CD1c-positive myeloid dendritic cell (primary cell): ENCODE results near the gene KIF5A.
"Not testable (repeated sequence)": the region's sequence is repeated elsewhere in the genome, so short reads cannot be mapped to it uniquely, and the experiment has no call there.

Experiments
- DNase-seq: peaks from one replicate; pipeline ENCODE4 v3.0.0-alpha.2; 2016; ENCODE audit errors: extremely low spot score

Gene KIF5A

GRCh38 chr12:57607958-57608663 is 58.3 kb downstream of the KIF5A start:
- no peak for DNase-seq

GRCh38 chr12:57609101-57609780 is 59.4 kb downstream of the KIF5A start:
- no peak for DNase-seq

- DNase-seq, result no peak
Measured at GRCh38 chr12:57609781-57610553, 60.1 kb downstream of the KIF5A start.

GRCh38 chr12:57610554-57611107 is 60.8 kb downstream of the KIF5A start:
- DNase-seq, result no peak

GRCh38 chr12:57611108-57611826 is 61.4 kb downstream of the KIF5A start, which contains the start of gene ARHGEF25:
Gene ARHGEF25 (plus strand): TSS chr12:57611435. CDS start chr12:57611895, 460 bp downstream.
- DNase-seq, result no peak

- no peak for DNase-seq
Measured at GRCh38 chr12:57611827-57612710, 62.2 kb downstream of the KIF5A start.

- no peak for DNase-seq
Measured at GRCh38 chr12:57612711-57613426, 63.0 kb downstream of the KIF5A start.

GRCh38 chr12:57613427-57614109 is 63.7 kb downstream of the KIF5A start:
- no peak for DNase-seq

- DNase-seq, result no peak
Measured at GRCh38 chr12:57614178-57614947, 64.5 kb downstream of the KIF5A start.

- DNase-seq, result no peak
Measured at GRCh38 chr12:57614948-57615500, 65.2 kb downstream of the KIF5A start.

GRCh38 chr12:57615637-57616036 is 65.8 kb downstream of the KIF5A start:
- DNase-seq, result no peak

- no peak for DNase-seq
Measured at GRCh38 chr12:57616383-57617101, 66.7 kb downstream of the KIF5A start.

GRCh38 chr12:57617942-57618341 is 68.1 kb downstream of the KIF5A start:
- no peak for DNase-seq

- DNase-seq, result not testable (repeated sequence)
Measured at GRCh38 chr12:57618431-57618830, 68.6 kb downstream of the KIF5A start.

- DNase-seq, result no peak
Measured at GRCh38 chr12:57618966-57619433, 69.2 kb downstream of the KIF5A start.

- DNase-seq, result no peak
Measured at GRCh38 chr12:57619434-57620244, 69.8 kb downstream of the KIF5A start.
